OCI-LY7 (cell line): ENCODE data around the gene C16orf74.

Experiments used
- EZH2phosphoT487 ChIP-seq: fragments of 200-600 bp; sonication (generic); IDR thresholded peaks from 2 replicates; pipeline ENCODE4 v1.6.1; 2018; ENCODE audit warnings: low read depth, borderline replicate concordance, mild to moderate bottlenecking, mixed run types, antibody characterized with exemption, low read length, moderate library complexity, mixed read lengths
- TF ChIP-seq, protein P1 (sequence below): fragments of 200-600 bp; sonication (generic); conservative IDR thresholded peaks from 2 replicates; pipeline ENCODE4 v1.5.1; 2014; ENCODE audit warnings: mild to moderate bottlenecking, antibody characterized with exemption, low read length, moderate library complexity, mixed read lengths

DNA sequence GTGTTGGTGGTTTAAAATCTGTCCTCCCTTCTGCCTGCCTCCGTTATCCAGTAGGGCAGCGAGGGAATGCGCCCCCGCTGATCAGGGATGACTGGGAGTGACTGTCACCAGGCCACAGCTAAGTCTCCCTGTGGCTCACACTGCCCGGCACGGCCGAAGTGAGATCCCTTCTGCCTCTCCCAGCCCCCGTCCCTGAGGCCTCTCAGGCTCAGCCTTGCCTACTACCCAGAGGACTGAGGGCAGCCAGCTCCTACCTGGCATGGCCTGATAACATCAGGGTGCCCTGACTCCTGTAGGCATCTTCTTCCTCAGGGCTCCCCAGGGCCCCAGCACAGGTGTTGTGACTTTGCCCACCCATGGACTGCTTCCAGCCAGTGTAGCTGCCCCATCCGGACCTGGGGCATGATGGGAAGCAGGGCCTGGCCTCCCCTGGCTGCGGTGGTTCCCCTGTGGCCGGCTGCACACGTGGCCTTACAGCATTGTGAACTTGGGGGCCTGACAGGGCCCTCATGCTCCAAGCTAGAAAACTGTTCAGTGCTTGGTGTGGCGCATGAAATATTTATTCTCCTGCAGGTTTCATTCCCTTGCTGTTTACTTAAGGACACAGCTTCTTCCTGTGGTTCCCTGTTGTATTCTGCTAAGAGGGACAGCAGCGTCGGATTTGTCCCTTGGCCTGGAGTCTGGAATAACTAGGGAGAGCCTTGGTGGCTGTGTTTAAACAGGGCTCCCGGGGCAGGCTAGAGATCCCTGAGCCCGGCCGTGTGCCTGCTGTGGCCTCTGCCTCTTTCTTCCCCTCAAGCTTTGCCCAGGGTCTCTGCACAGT is 92.2 kb downstream of the C16orf74 start:
- TF ChIP-seq, protein P1, sequence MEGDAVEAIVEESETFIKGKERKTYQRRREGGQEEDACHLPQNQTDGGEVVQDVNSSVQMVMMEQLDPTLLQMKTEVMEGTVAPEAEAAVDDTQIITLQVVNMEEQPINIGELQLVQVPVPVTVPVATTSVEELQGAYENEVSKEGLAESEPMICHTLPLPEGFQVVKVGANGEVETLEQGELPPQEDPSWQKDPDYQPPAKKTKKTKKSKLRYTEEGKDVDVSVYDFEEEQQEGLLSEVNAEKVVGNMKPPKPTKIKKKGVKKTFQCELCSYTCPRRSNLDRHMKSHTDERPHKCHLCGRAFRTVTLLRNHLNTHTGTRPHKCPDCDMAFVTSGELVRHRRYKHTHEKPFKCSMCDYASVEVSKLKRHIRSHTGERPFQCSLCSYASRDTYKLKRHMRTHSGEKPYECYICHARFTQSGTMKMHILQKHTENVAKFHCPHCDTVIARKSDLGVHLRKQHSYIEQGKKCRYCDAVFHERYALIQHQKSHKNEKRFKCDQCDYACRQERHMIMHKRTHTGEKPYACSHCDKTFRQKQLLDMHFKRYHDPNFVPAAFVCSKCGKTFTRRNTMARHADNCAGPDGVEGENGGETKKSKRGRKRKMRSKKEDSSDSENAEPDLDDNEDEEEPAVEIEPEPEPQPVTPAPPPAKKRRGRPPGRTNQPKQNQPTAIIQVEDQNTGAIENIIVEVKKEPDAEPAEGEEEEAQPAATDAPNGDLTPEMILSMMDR: no peak
- no peak for TF ChIP-seq EZH2phosphoT487
